Endothelial cell (in vitro differentiated cells): Measurements from ENCODE around the gene RAD51B. TPM values are rescaled to one million over a fixed set of nuclear protein-coding genes. Genes with fewer than 3 reads are reported as not detected.

Experiments used
- DNase-seq: peaks from one replicate; pipeline ENCODE4 v3.0.0; 2021; ENCODE audit warnings: low spot score
- H3K27ac Mint-ChIP-seq: one replicate; pipeline ENCODE4 v1.8.0; 2021; ENCODE audit warnings: mixed read lengths, inconsistent platforms; ENCODE audit not compliant: unreplicated experiment
- H3K27me3 Mint-ChIP-seq: one replicate; pipeline ENCODE4 v1.8.0; 2021; ENCODE audit warnings: mild to moderate bottlenecking, moderate library complexity, mixed read lengths, inconsistent platforms; ENCODE audit not compliant: unreplicated experiment
- H3K36me3 Mint-ChIP-seq: one replicate; pipeline ENCODE4 v1.8.0; 2021; ENCODE audit warnings: mild to moderate bottlenecking, low read depth, mixed read lengths, inconsistent platforms; ENCODE audit not compliant: unreplicated experiment
- H3K4me1 Mint-ChIP-seq: one replicate; pipeline ENCODE4 v1.8.0; 2021; ENCODE audit warnings: mild to moderate bottlenecking, mixed read lengths, inconsistent platforms; ENCODE audit not compliant: unreplicated experiment
- H3K4me3 Mint-ChIP-seq: one replicate; pipeline ENCODE4 v1.8.0; 2021; ENCODE audit warnings: mild to moderate bottlenecking, mixed read lengths, inconsistent platforms; ENCODE audit not compliant: unreplicated experiment
- H3K9me3 Mint-ChIP-seq: one replicate; pipeline ENCODE4 v1.8.0; 2021; ENCODE audit warnings: mixed read lengths, inconsistent platforms; ENCODE audit not compliant: unreplicated experiment
- CTCF ChIP-seq: fragments of 200-600 bp; sonication (generic); IDR thresholded peaks from one replicate; pipeline ENCODE4 v1.5.0; 2021; ENCODE audit warnings: antibody characterized with exemption; ENCODE audit not compliant: unreplicated experiment
- total RNA-seq: library from RNA; stranded (reverse); fragmentation: NEBNext Ultra II Directional; extraction: Animal tissue kit (Norgen Biotek cat#: 25700); gene quantifications from one replicate; pipeline ENCODE4 v1.2.1, GENCODE V29; 2021; ENCODE audit not compliant: unreplicated experiment

RAD51B gene
- total RNA-seq, 1 donor from 2014 or later: 23.5 TPM

DNA sequence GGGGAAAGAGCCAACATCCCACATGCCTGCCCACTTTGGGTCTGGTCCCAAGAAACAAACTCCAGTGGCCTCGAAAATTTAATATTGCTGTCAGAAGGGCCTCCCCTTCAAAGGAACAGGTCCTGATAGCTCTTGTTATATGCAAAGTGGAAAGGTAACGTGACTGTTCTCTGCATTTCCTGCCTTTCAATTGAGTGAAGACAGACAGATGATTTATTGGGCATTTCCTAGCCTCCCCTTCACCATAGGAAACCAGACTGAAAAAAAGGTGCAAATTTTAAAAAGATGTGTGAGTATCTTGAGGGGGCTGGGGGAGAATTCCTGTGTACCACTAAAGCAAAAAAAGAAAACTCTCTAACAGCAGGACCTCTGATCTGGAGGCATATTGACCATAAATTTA is 738.1 kb downstream of the RAD51B start:
- no peak for DNase-seq
- no peak for TF ChIP-seq CTCF
- H3K36me3 Mint-ChIP-seq: peaks cover 4% of the 10 kb centered on the region
- H3K9me3 Mint-ChIP-seq: no peaks in the 10 kb centered on the region
- peaks cover 48% of the 10 kb centered on the region for H3K4me1 Mint-ChIP-seq
- H3K27ac Mint-ChIP-seq: no peak overlapping the region
- H3K27me3 Mint-ChIP-seq: no peaks in the 10 kb centered on the region
- no peak overlapping the region for H3K4me3 Mint-ChIP-seq

DNA sequence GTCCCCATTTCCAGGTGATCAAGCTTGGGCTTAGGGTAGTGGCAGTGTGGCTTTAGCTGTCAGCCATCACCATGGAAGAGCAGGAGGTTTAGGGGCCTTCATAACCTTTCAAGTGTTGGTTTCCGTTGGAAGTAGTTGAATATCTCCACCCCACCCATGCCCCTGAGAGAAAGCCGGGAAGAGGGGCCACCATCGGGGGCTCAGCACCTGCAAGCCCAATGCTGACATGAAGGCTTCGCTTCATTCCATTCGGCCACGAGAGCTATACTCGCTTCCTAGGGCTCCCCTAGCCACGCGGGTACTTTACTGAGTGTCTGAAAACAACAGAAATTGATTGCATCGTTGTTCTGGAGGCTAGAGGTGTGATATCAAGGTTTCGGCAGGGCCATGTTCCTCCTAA is 738.5 kb downstream of the RAD51B start:
- H3K4me3 Mint-ChIP-seq: no peak overlapping the region
- no peak overlapping the region for H3K27ac Mint-ChIP-seq
- no peak for DNase-seq
- H3K4me1 Mint-ChIP-seq: peaks cover 45% of the 10 kb centered on the region
- H3K27me3 Mint-ChIP-seq: no peaks in the 10 kb centered on the region
- no peak for TF ChIP-seq CTCF
- no peaks in the 10 kb centered on the region for H3K9me3 Mint-ChIP-seq
- H3K36me3 Mint-ChIP-seq: peaks cover 4% of the 10 kb centered on the region

DNA sequence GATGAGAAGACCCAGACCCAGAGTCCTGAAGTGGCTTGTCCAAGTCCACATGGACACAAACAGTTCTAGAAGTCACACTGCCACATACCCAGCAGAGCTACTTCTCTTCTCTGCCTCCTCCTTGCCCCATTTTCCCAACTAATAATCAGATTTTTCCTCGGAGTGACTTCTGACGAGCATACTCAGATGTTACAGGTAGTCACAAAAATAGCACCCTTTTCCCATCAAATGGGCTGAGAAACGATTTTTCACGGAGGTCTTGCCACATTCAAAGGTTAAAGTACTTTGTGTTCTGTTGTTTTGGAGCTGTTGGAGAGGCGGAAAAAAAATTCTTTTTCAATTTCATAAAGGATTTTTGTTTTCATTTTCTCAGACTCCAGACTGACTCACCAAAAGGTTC is 740.4 kb downstream of the RAD51B start:
- Mint-ChIP-seq H3K4me1 (peaks cover 53% of the 10 kb centered on the region), H3K9me3 (no peaks in the 10 kb centered on the region), H3K36me3 (peaks cover 4% of the 10 kb centered on the region), H3K4me3 (no peak overlapping the region), H3K27ac (no peak overlapping the region), H3K27me3 (peaks cover 4% of the 10 kb centered on the region)
- DNase-seq: no peak
- TF ChIP-seq CTCF: no peak

DNA sequence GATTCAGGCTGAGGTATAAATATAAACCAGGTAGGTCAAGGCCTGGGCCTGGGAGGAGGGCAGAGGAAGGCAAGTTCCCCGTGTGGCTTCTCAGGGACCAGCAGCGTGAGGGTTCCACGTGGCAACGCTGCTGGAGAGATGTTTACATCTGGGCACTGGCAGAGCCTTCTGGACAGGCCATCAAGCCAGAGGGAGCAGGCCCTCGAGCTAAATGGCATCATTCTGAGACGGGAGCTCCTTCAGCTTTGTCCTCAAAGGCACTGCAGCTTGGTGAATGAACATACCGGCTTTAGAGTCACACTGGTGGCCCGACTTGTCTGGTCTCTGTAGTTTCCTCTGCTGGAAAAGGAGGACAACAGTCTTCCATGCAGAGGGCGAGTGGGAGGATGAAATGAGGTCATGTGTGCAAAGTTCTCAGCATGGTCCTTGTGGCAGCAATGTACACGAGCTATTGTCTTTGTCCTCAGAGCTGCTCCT is 742.0 kb downstream of the RAD51B start:
- Mint-ChIP-seq H3K4me3 (no peak overlapping the region), H3K9me3 (no peaks in the 10 kb centered on the region), H3K4me1 (peaks cover 56% of the 10 kb centered on the region), H3K27me3 (peaks cover 4% of the 10 kb centered on the region), H3K36me3 (no peaks in the 10 kb centered on the region), H3K27ac (no peak overlapping the region)
- no peak for DNase-seq
- no peak for TF ChIP-seq CTCF

- TF ChIP-seq CTCF: no peak
- Mint-ChIP-seq H3K4me1 (peaks cover 48% of the 10 kb centered on the region), H3K9me3 (no peaks in the 10 kb centered on the region), H3K4me3 (no peak overlapping the region), H3K36me3 (peaks cover under 1% of the 10 kb centered on the region), H3K27me3 (peaks cover 4% of the 10 kb centered on the region), H3K27ac (peak overlapping the region; percentile 73)
- DNase-seq: no peak
Measured at GRCh38 chr14:68562911-68563250, 743.3 kb downstream of the RAD51B start.
